Erythroblast (primary cell): ENCODE data around the gene CHTF18.

Experiments
- GATA1 ChIP-seq: IDR thresholded peaks from 2 replicates; pipeline ENCODE4 v1.6.1; 2011; ENCODE audit warnings: low read depth, mild to moderate bottlenecking, control low read depth, low read length, moderate library complexity
- POLR2A ChIP-seq: IDR thresholded peaks from 2 replicates; pipeline ENCODE4 v1.6.1; 2011; ENCODE audit warnings: mild to moderate bottlenecking, low read length

GRCh38 chr16:740459-740763 lies 48.0 kb upstream of the CHTF18 start:
- TF ChIP-seq POLR2A (no peak), GATA1 (no peak)
